Kidney epithelial cell (primary cell): Measurements from ENCODE around the gene RCL1. TPM values are rescaled to one million over a fixed set of nuclear protein-coding genes. Genes with fewer than 3 reads are reported as not detected.
"Not testable (repeated sequence)": the region's sequence is repeated elsewhere in the genome, so short reads cannot be mapped to it uniquely, and the experiment has no call there.

ENCODE experiments used
- DNase-seq: peaks from one replicate; pipeline ENCODE4 v3.0.0-alpha.2; 2010; ENCODE audit warnings: low read depth
- H3K27me3 ChIP-seq: 2 replicates; pipeline ENCODE4 v1.6.0; 2011; ENCODE audit warnings: low read length; ENCODE audit not compliant: control insufficient read depth, insufficient read depth
- H3K36me3 ChIP-seq: 2 replicates; pipeline ENCODE4 v1.5.1; 2011; ENCODE audit warnings: low read length; ENCODE audit not compliant: control insufficient read depth, insufficient read depth
- H3K4me3 ChIP-seq: 2 replicates; pipeline ENCODE4 v1.5.1; 2011; ENCODE audit warnings: low read depth, mild to moderate bottlenecking, control low read depth, low read length
- total RNA-seq: library from RNA; depleted of rRNA; stranded (reverse); fragments of >200 nt; gene quantifications from 2 replicates; pipeline ENCODE4 v1.2.3, GENCODE V29; 2015
- TF ChIP-seq, protein P1 (sequence below): IDR thresholded peaks from 2 replicates; pipeline ENCODE4 v1.5.1; 2011; ENCODE audit warnings: mild to moderate bottlenecking, moderate library complexity, low read length, control low read depth, inconsistent platforms; ENCODE audit not compliant: insufficient read depth, poor library complexity, severe bottlenecking

Gene RCL1
- total RNA-seq, 1 donor from 2014 or later, result 24.4 TPM

DNA sequence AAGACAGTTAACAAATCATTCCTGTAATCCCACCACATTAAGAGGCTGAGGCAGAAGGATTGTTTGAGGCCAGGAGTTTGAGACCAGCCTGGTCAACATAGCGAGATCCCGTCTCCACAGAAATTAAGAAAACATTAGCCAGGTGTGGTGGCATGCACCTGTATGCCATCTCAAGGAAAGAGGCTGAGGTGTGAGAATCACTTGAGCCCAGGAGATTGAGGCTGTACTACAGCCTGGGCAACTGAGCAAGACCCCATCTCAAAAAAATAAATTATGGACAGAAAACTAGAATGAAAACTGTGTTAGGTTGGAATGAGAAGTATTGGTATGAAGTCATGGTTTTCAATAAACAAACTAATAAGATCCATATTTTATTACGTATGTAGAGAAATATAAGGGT is 28.7 kb upstream of the RCL1 start:
- Histone ChIP-seq H3K36me3 (no peaks in the 10 kb centered on the region), H3K4me3 (no peak overlapping the region), H3K27me3 (no peaks in the 10 kb centered on the region)
- no peak for DNase-seq
- TF ChIP-seq, protein P1, sequence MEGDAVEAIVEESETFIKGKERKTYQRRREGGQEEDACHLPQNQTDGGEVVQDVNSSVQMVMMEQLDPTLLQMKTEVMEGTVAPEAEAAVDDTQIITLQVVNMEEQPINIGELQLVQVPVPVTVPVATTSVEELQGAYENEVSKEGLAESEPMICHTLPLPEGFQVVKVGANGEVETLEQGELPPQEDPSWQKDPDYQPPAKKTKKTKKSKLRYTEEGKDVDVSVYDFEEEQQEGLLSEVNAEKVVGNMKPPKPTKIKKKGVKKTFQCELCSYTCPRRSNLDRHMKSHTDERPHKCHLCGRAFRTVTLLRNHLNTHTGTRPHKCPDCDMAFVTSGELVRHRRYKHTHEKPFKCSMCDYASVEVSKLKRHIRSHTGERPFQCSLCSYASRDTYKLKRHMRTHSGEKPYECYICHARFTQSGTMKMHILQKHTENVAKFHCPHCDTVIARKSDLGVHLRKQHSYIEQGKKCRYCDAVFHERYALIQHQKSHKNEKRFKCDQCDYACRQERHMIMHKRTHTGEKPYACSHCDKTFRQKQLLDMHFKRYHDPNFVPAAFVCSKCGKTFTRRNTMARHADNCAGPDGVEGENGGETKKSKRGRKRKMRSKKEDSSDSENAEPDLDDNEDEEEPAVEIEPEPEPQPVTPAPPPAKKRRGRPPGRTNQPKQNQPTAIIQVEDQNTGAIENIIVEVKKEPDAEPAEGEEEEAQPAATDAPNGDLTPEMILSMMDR, result no peak

DNA sequence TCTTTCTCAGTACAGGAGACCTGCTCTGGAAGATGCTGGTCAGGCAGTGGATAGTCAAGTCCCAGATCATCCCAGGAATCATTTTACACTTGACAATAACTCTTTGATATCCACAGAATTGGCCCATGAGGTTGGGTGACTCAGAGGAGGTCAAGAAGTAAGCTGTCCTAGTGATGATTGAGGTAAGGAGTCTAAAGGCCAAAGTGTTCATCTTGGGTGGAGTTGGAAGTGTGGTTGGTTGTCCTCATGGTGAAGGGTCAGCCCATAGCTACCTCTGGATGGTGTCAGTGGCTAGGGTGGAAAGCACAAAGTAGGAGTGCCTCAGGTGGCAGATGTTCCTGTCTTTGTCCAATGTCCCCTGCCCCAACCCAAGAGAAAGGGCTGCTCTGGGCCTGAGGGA is 24.1 kb upstream of the RCL1 start:
- DNase-seq, result no peak
- Histone ChIP-seq H3K4me3 (no peak overlapping the region), H3K36me3 (no peaks in the 10 kb centered on the region), H3K27me3 (no peaks in the 10 kb centered on the region)
- TF ChIP-seq, protein P1, result no peak

GRCh38 chr9:4769321-4770080 is 23.2 kb upstream of the RCL1 start:
- H3K4me3 ChIP-seq, result no peak overlapping the region
- DNase-seq, result no peak

DNA sequence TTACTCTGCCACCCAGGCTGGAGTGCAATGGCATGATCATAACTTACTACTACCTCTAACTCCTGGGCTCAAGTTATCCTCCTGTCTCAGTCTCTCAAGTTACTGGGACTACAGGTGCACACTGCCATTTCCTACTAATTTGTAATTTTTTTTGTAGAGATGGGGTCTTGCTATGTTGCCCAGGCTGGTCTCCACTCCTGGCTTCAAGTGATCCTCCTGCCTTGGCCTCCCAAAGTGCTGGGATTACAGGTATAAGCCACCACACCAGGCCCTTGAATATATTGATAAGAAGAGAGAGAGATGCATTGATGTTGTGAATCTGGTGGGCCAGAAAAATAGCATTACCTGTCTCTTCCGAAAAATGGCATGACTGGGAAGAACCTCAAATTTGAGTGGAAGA is 21.0 kb upstream of the RCL1 start:
- Histone ChIP-seq H3K4me3 (no peak overlapping the region), H3K27me3 (no peaks in the 10 kb centered on the region), H3K36me3 (no peaks in the 10 kb centered on the region)
- DNase-seq, result no peak
- TF ChIP-seq, protein P1, result no peak

More at GRCh38 chr9:4769321-4770080, 23.2 kb upstream of the RCL1 start:
- Histone ChIP-seq H3K36me3 (no peaks in the 10 kb centered on the region), H3K27me3 (no peaks in the 10 kb centered on the region)
- TF ChIP-seq, protein P1, result no peak

DNA sequence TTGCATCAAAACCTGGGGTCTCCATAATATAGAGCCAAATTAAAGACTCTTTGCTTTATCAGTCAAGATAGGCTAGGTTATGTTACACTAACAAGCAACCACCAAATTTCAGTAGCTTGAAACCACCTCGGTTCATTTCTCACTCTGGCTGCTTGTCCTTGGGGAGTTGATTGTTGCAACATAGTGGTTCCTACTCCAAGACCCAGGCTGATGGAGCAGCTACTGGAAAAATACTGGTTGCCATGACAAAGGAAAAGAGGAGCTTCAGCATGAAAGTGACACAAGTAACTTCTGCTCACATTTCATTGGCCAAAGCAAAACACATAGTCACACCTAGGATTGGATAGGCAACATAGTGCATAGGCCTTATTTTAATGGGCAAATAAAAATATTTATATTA is 18.5 kb upstream of the RCL1 start:
- no peaks in the 10 kb centered on the region for H3K36me3 ChIP-seq
- no peak overlapping the region for H3K4me3 ChIP-seq
- no peak for DNase-seq
- TF ChIP-seq, protein P1, result no peak
- no peaks in the 10 kb centered on the region for H3K27me3 ChIP-seq

GRCh38 chr9:4774958-4775357 is 17.8 kb upstream of the RCL1 start:
- DNase-seq, H3K4me3 ChIP-seq, H3K27me3 ChIP-seq, H3K36me3 ChIP-seq: not testable (repeated sequence)
